Measurements from ENCODE around the gene PTPRA. TPM values are rescaled to one million over a fixed set of nuclear protein-coding genes. Genes with fewer than 3 reads are reported as not detected.

PTPRA gene
- total and polyA plus RNA-seq, 2 of the 13 experiments (the other 11 are each of a cell fraction or from before 2014, with no cell fraction given) = 47.2 to 127 TPM

GRCh38 chr20:2840138-2840966 is 32.9 kb upstream of the PTPRA start, which contains the start of the genes PCED1A and VPS16 (continued):
- TF ChIP-seq ZNF558 (CRISPR knock-in tag; IDR thresholded peaks at IDR 0.05; ENCODE audit: borderline replicate concordance) = peak; percentile 86; the same call in 1 of the 2 replicates
- peak; percentile 93 for TF ChIP-seq ZNF138 (CRISPR knock-in tag; IDR thresholded peaks at IDR 0.05; ENCODE audit: low read depth)
- TF ChIP-seq NR3C1 (CRISPR knock-in tag; IDR thresholded peaks at IDR 0.05) = peak; percentile 68; the same call in 1 of the 2 replicates
- TF ChIP-seq MAZ (IDR thresholded peaks at IDR 0.05; ENCODE audit: borderline replicate concordance, low read depth, low read length) = peak; percentile 54; the same call in 1 of the 2 replicates
- TF ChIP-seq MAZ (CRISPR knock-in tag; IDR thresholded peaks at IDR 0.05; ENCODE audit: low read depth) = peak; percentile 67; the same call in 1 of the 2 replicates
- TF ChIP-seq ZNF512 (CRISPR knock-in tag; IDR thresholded peaks at IDR 0.05) = 0 out of 2 replicates have a peak, but pooled peaks have one; percentile 26
- peak; percentile 98 for TF ChIP-seq ZNF607 (CRISPR knock-in tag; IDR thresholded peaks at IDR 0.05; ENCODE audit: borderline replicate concordance)
- peak; percentile 91 for TF ChIP-seq ZNF703 (CRISPR knock-in tag; IDR thresholded peaks at IDR 0.05; ENCODE audit: borderline replicate concordance)
- peak; percentile 85; the same call in 1 of the 2 replicates for TF ChIP-seq ZNF280D (CRISPR knock-in tag; IDR thresholded peaks at IDR 0.05)
- peak; percentile 100 for TF ChIP-seq ZNF777 (CRISPR knock-in tag; IDR thresholded peaks at IDR 0.05)
- peak; percentile 93 for TF ChIP-seq ATF2 (CRISPR knock-in tag; IDR thresholded peaks at IDR 0.05)
- peak; percentile 74 for TF ChIP-seq NR1H2 (CRISPR knock-in tag; IDR thresholded peaks at IDR 0.05; ENCODE audit: borderline replicate concordance, low read depth)
- TF ChIP-seq HOMEZ (CRISPR knock-in tag; IDR thresholded peaks at IDR 0.05; ENCODE audit: low read depth) = peak; percentile 55
- no peak for TF ChIP-seq GRHL1 (CRISPR knock-in tag; conservative IDR thresholded peaks at IDR 0.05)
- TF ChIP-seq ZFP90 (CRISPR knock-in tag; IDR thresholded peaks at IDR 0.05; ENCODE audit: borderline replicate concordance) = peak; percentile 95
- no peak; the same call in 1 of the 2 replicates for TF ChIP-seq ZNF7 (CRISPR knock-in tag; IDR thresholded peaks at IDR 0.05)
- TF ChIP-seq SUZ12 (IDR thresholded peaks at IDR 0.05; ENCODE audit: low read depth, low read length) = no peak
- TF ChIP-seq JUND (CRISPR knock-in tag; IDR thresholded peaks at IDR 0.05) = no peak
- peak; percentile 96 for TF ChIP-seq SALL1 (CRISPR knock-in tag; IDR thresholded peaks at IDR 0.05)
